GM06990 (cell line): ENCODE data around the gene PKIB.

Experiments
- DNase-seq: peaks from one replicate; pipeline ENCODE4 v3.0.0-alpha.2; 2011; ENCODE audit not compliant: insufficient read length; ENCODE audit errors: extremely low read depth
- H3K27me3 ChIP-seq: replicated peaks from 2 replicates; pipeline ENCODE4 v1.6.0; 2011; ENCODE audit warnings: low read length; ENCODE audit not compliant: control insufficient read depth, insufficient read depth
- H3K36me3 ChIP-seq: 2 replicates; pipeline ENCODE4 v1.5.1; 2011; ENCODE audit warnings: low read length; ENCODE audit not compliant: control insufficient read depth, insufficient read depth
- H3K4me3 ChIP-seq: replicated peaks from 2 replicates; pipeline ENCODE4 v1.5.1; 2011; ENCODE audit warnings: low read depth, mild to moderate bottlenecking, control low read depth, low read length
- CTCF ChIP-seq: IDR thresholded peaks from 2 replicates; pipeline ENCODE4 v1.5.1; 2011; ENCODE audit warnings: low read length, control low read depth, mild to moderate bottlenecking, inconsistent platforms; ENCODE audit not compliant: insufficient read depth, poor library complexity, severe bottlenecking

PKIB gene

GRCh38 chr6:122620902-122621301 is 10.7 kb downstream of the PKIB start:
- H3K36me3 ChIP-seq, result no peaks in the 10 kb centered on the region
- H3K4me3 ChIP-seq, result no peak overlapping the region
- H3K27me3 ChIP-seq, result no peaks in the 10 kb centered on the region
- DNase-seq, result no peak
- TF ChIP-seq CTCF, result no peak

- H3K36me3 ChIP-seq, result no peaks in the 10 kb centered on the region
- TF ChIP-seq CTCF, result no peak
- no peaks in the 10 kb centered on the region for H3K27me3 ChIP-seq
- no peak for DNase-seq
- H3K4me3 ChIP-seq, result no peak overlapping the region
Measured at GRCh38 chr6:122621638-122622037, 11.4 kb downstream of the PKIB start.

- no peak for TF ChIP-seq CTCF
- H3K4me3 ChIP-seq, result no peak overlapping the region
- H3K27me3 ChIP-seq, result no peaks in the 10 kb centered on the region
- no peaks in the 10 kb centered on the region for H3K36me3 ChIP-seq
- DNase-seq, result no peak
Measured at GRCh38 chr6:122622479-122622878, 12.3 kb downstream of the PKIB start.

GRCh38 chr6:122623279-122623678 is 13.1 kb downstream of the PKIB start:
- Histone ChIP-seq H3K4me3 (no peak overlapping the region), H3K27me3 (no peaks in the 10 kb centered on the region), H3K36me3 (no peaks in the 10 kb centered on the region)
- TF ChIP-seq CTCF, result no peak
- DNase-seq, result no peak

- TF ChIP-seq CTCF, result no peak
- no peak for DNase-seq
Measured at GRCh38 chr6:122624853-122625252, 14.6 kb downstream of the PKIB start.

GRCh38 chr6:122628714-122629113 is 18.5 kb downstream of the PKIB start:
- no peak overlapping the region for H3K4me3 ChIP-seq
- no peak for DNase-seq
- no peak for TF ChIP-seq CTCF
- H3K36me3 ChIP-seq, result no peaks in the 10 kb centered on the region
- H3K27me3 ChIP-seq, result no peaks in the 10 kb centered on the region

More at GRCh38 chr6:122624853-122625252, 14.6 kb downstream of the PKIB start:
- H3K4me3 ChIP-seq, result no peak overlapping the region
- no peaks in the 10 kb centered on the region for H3K27me3 ChIP-seq
- no peaks in the 10 kb centered on the region for H3K36me3 ChIP-seq
